Stomach (tissue), 9 donors: ENCODE results near the gene OR1N2. TPM values are rescaled to one million over a fixed set of nuclear protein-coding genes. Genes with fewer than 3 reads are reported as not detected.
"Not testable (repeated sequence)": the region's sequence is repeated elsewhere in the genome, so short reads cannot be mapped to it uniquely, and the experiment has no call there.

Experiments used
- DNase-seq, 2 donors: peaks; one replicate each; pipeline versions ENCODE4 v3.0.0 to v3.0.0-alpha.2; 2013 to 2019
- H3K27ac ChIP-seq, 5 donors: fragments of 200-600 bp in 4 of 5; sonication (generic) in 4 of 5; one replicate each; pipeline ENCODE4 v1.5.1; 2013 to 2019; ENCODE audit warnings: mild to moderate bottlenecking in 1 of 5, moderate library complexity in 1 of 5
- H3K27me3 ChIP-seq, 3 donors: fragments of 200-600 bp; sonication (generic); one replicate each; pipeline ENCODE4 v1.5.1; 2017 to 2019; ENCODE audit warnings: mixed run types in 1 of 3
- H3K36me3 ChIP-seq, 4 donors: fragments of 200-600 bp; sonication (generic); 1 replicate in 3 of 4; 2 replicates in 1 of 4; pipeline ENCODE4 v1.5.1; 2016 to 2019
- H3K4me1 ChIP-seq, 4 donors: fragments of 200-600 bp; sonication (generic); one replicate each; pipeline ENCODE4 v1.5.1; 2016 to 2019
- H3K4me3 ChIP-seq, 4 donors: fragments of 200-600 bp; sonication (generic) in 3 of 4; one replicate each; pipeline ENCODE4 v1.5.1; 2016 to 2019; ENCODE audit warnings: mild to moderate bottlenecking in 1 of 4
- H3K9me3 ChIP-seq, 4 donors: fragments of 200-600 bp; sonication (generic); one replicate each; pipeline ENCODE4 v1.5.1; 2016 to 2019
- EP300 ChIP-seq: sonication (generic); formaldehyde crosslinking; IDR thresholded peaks from one replicate; pipeline ENCODE4 v1.6.1; 2017; ENCODE audit warnings: antibody characterized with exemption
- POLR2A ChIP-seq, 4 donors: fragments of 450-650 bp; IDR thresholded peaks; one replicate each; pipeline ENCODE4 v1.6.1; 2016; ENCODE audit warnings: antibody characterized with exemption in 4 of 4, control low read depth in 2 of 4, mild to moderate bottlenecking in 1 of 4, moderate library complexity in 1 of 4
- POLR2AphosphoS5 ChIP-seq, 3 donors: sonication (generic); formaldehyde crosslinking; IDR thresholded peaks; one replicate each; pipeline ENCODE4 v1.6.1; 2016; ENCODE audit warnings: antibody characterized with exemption in 3 of 3
- WGBS, 5 donors: extraction: QIAGEN DNeasy Blood & Tissue Kit in 3 of 5; methylation state at CpG; one replicate each; pipeline versions ENCODE4 v1.1.5 to v1.1.7; 2013 to 2018; 5-methylcytosine and 5-hydroxymethylcytosine counted together
- intact Hi-C: fragments of 100-400 bp; cut with DNase I; formaldehyde crosslinking; loops from one replicate; pipeline ENCODE4 v1.15.1; 2023; ENCODE audit warnings: low total_unique reads
- polyA plus RNA-seq, 3 donors: library from polyadenylated mRNA; stranded (reverse); fragments of 200-250 nt; gene quantifications; one replicate each; pipeline ENCODE4 v1.2.3, GENCODE V29; 2013
- total RNA-seq, 5 donors: library from RNA; depleted of rRNA; stranded (reverse); fragments of >200 nt; gene quantifications; one replicate each; pipeline versions ENCODE4 v1.1.0 to v1.2.3, GENCODE V29; 2014 to 2016
- TF ChIP-seq, protein P1 (sequence below), 7 experiments: fragments of 450-650 bp in 4 of 7; fragments of 200-600 bp in 3 of 7; sonication (generic) in 3 of 7; IDR thresholded peaks; one replicate each; pipeline ENCODE4 v1.5.1; 2016 to 2019; ENCODE audit warnings: antibody characterized with exemption in 7 of 7, control low read depth in 2 of 7, mild to moderate bottlenecking in 1 of 7
- donor health status: healthy with polysubstance abuse.
- donor health status: Bipolar disorder and iron deficiency.
- donor health status: healthy.

OR1N2 gene
- total and polyA plus RNA-seq, 8 donors = not detected

DNA sequence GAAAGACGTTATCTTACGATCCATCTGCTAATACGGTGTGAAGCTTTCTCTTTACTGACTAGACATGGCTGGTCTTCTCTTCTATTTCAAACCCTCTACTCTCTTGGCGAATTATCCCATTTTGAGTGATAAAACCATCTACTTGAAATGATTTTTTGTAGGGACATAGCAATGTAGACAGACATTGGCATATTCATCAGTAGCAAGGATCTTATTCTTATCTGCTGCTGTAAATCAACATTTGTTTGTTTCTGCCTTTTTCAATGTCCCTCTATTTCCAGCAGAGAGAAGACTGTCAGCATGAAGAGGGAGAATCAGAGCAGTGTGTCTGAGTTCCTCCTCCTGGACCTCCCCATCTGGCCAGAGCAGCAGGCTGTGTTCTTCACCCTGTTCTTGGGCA lies 34.1 kb upstream of the OR1N2 start, which contains the start of gene OR1J4:
Gene OR1J4, plus strand, starts transcription at position 301 of the 400 bp plus-strand sequence. Its CDS starts 0 bp downstream, at position 301.
- no peak for DNase-seq
- Histone ChIP-seq H3K27me3 (no peaks in the 10 kb centered on the region), H3K27ac (no peak within 1 kb of the TSS), H3K9me3 (no peaks in the 10 kb centered on the region), H3K4me3 (no peak within 1 kb of the TSS), H3K4me1 (no peaks in the 10 kb centered on the region), H3K36me3 (no peaks in the 10 kb centered on the region)
- WGBS, 5 donors = 73 to 85% (median 79%) methylated on average over 4 of the region's 4 CpGs
- intact Hi-C loops = loop anchor here (10.0 kb wide), 1 partner anchor 56 kb away; no protein-coding TSS in a partner anchor
- TF ChIP-seq, protein P1, sequence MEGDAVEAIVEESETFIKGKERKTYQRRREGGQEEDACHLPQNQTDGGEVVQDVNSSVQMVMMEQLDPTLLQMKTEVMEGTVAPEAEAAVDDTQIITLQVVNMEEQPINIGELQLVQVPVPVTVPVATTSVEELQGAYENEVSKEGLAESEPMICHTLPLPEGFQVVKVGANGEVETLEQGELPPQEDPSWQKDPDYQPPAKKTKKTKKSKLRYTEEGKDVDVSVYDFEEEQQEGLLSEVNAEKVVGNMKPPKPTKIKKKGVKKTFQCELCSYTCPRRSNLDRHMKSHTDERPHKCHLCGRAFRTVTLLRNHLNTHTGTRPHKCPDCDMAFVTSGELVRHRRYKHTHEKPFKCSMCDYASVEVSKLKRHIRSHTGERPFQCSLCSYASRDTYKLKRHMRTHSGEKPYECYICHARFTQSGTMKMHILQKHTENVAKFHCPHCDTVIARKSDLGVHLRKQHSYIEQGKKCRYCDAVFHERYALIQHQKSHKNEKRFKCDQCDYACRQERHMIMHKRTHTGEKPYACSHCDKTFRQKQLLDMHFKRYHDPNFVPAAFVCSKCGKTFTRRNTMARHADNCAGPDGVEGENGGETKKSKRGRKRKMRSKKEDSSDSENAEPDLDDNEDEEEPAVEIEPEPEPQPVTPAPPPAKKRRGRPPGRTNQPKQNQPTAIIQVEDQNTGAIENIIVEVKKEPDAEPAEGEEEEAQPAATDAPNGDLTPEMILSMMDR (IDR thresholded peaks at IDR 0.05) = no peak
- TF ChIP-seq POLR2A (IDR thresholded peaks at IDR 0.05) = no peak
- no peak for TF ChIP-seq POLR2AphosphoS5 (IDR thresholded peaks at IDR 0.05)
- no peak for TF ChIP-seq EP300

DNA sequence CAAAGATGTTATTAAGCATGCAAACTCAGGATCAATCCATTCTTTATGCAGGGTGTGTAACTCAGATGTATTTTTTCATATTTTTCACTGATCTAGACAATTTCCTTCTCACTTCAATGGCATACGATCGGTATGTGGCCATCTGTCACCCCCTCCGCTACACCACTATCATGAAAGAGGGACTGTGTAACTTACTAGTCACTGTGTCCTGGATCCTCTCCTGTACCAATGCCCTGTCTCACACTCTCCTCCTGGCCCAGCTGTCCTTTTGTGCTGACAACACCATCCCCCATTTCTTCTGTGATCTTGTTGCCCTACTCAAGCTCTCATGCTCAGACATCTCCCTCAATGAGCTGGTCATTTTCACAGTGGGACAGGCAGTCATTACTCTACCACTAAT lies 33.5 kb upstream of the OR1N2 start:
- H3K27ac ChIP-seq = no peak overlapping the region
- intact Hi-C loops = loop anchor here (10.0 kb wide), 1 partner anchor 55 kb away; no protein-coding TSS in a partner anchor
- no peaks in the 10 kb centered on the region for H3K36me3 ChIP-seq
- no peaks in the 10 kb centered on the region for H3K4me1 ChIP-seq
- 84 to 94% (median 86%) methylated on average over 3 of the region's 3 CpGs for WGBS, 5 donors
- no peaks in the 10 kb centered on the region for H3K9me3 ChIP-seq
- H3K27me3 ChIP-seq = no peaks in the 10 kb centered on the region
- H3K4me3 ChIP-seq = no peak overlapping the region
- DNase-seq = no peak
- TF ChIP-seq, protein P1 (IDR thresholded peaks at IDR 0.05) = no peak
- no peak for TF ChIP-seq EP300
- TF ChIP-seq POLR2AphosphoS5 (IDR thresholded peaks at IDR 0.05) = no peak
- no peak for TF ChIP-seq POLR2A (IDR thresholded peaks at IDR 0.05)

DNA sequence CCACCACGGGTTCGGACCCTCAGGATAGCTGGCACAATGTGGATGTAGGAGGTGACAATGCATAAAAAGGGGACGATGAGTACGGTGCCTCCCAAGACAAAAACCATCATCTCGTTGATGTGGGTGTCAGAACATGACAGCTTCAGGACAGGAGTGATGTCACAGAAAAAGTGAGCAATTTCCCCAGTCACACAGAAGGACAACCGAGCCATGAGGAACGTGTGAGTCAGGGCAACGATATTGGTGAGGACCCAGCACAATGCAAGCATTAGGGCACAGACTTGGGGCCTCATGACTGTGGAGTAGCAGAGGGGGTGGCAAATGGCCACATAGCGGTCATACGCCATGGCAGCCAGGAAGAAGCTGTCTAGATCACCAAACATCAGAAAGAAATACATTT lies 26.3 kb upstream of the OR1N2 start:
- no peaks in the 10 kb centered on the region for H3K36me3 ChIP-seq
- no peak overlapping the region for H3K4me3 ChIP-seq
- no peak overlapping the region for H3K27ac ChIP-seq
- WGBS, 5 donors = 77 to 90% (median 87%) methylated on average over 10 of the region's 10 CpGs
- no peaks in the 10 kb centered on the region for H3K4me1 ChIP-seq
- intact Hi-C loops = no loop called here
- no peaks in the 10 kb centered on the region for H3K27me3 ChIP-seq
- DNase-seq = no peak
- H3K9me3 ChIP-seq = no peaks in the 10 kb centered on the region
- TF ChIP-seq EP300 = no peak
- TF ChIP-seq, protein P1 (IDR thresholded peaks at IDR 0.05) = no peak
- no peak for TF ChIP-seq POLR2AphosphoS5 (IDR thresholded peaks at IDR 0.05)

- WGBS, 5 donors = 89 to 95% (median 91%) methylated on average over 3 of the region's 3 CpGs
- intact Hi-C loops = no loop called here
- no peak within 1 kb of the TSS for H3K4me3 ChIP-seq
- H3K36me3 ChIP-seq = no peaks in the 10 kb centered on the region
- TF ChIP-seq POLR2A (IDR thresholded peaks at IDR 0.05) = no peak
- no peak for TF ChIP-seq EP300
- no peak for TF ChIP-seq POLR2AphosphoS5 (IDR thresholded peaks at IDR 0.05)
- TF ChIP-seq, protein P1 (IDR thresholded peaks at IDR 0.05) = no peak
- no peak for DNase-seq
- H3K9me3 ChIP-seq = no peaks in the 10 kb centered on the region
- H3K4me1 ChIP-seq = no peaks in the 10 kb centered on the region
- H3K27ac ChIP-seq = no peak within 1 kb of the TSS
- H3K27me3 ChIP-seq = no peaks in the 10 kb centered on the region
These were observed 25.7 kb upstream of the OR1N2 start, which contains the start of gene OR1N1 for GRCh38 chr9:122527193-122527592. OR1N1 (minus strand) TSS chr9:122527293; CDS start chr9:122527293, 0 bp downstream.

- H3K9me3 ChIP-seq, intact Hi-C loops, DNase-seq: not testable (repeated sequence)
These were observed 21.8 kb upstream of the OR1N2 start for GRCh38 chr9:122531157-122531556.

More at GRCh38 chr9:122531157-122531556, 21.8 kb upstream of the OR1N2 start:
- not testable (repeated sequence) for H3K27me3 ChIP-seq, H3K36me3 ChIP-seq, H3K4me3 ChIP-seq, H3K27ac ChIP-seq, H3K4me1 ChIP-seq
- 26 to 46% (median 40%) methylated on average over 4 of the region's 4 CpGs for WGBS, 5 donors
